ENCODE measurements around the gene SLC44A4. TPM values are rescaled to one million over a fixed set of nuclear protein-coding genes. Genes with fewer than 3 reads are reported as not detected.

The SLC44A4 gene
- total and polyA plus RNA-seq, 9 of the 15 experiments (the other 6 are each of a cell fraction or from before 2014, with no cell fraction given): 7.9 to 18.6 (median 11.2) TPM

- no peak for TF ChIP-seq FOXP4 (CRISPR knock-in tag; IDR thresholded peaks at IDR 0.05; ENCODE audit: borderline replicate concordance)
- no peak for TF ChIP-seq ZBTB26 (CRISPR knock-in tag; IDR thresholded peaks at IDR 0.05)
- TF ChIP-seq E2F4 (CRISPR knock-in tag; IDR thresholded peaks at IDR 0.05; ENCODE audit: low read depth): no peak
- peak; percentile 79 for TF ChIP-seq RBFOX2 (IDR thresholded peaks at IDR 0.05; ENCODE audit: low read depth, low read length)
These were observed 19.0 kb upstream of the SLC44A4 start, which contains the start of gene EHMT2 (continued) for GRCh38 chr6:31897612-31898382.
